DLD1 (cell line): Measurements from ENCODE around the gene DCTN5.

Experiments used
- in situ Hi-C: cut with HindIII; loops from 2 replicates; pipeline ENCODE4 v1.10.0; 2017; ENCODE audit warnings: low sequenced_read_pairs

DCTN5 gene

GRCh38 chr16:23724096-23724784 is 83.0 kb downstream of the DCTN5 start:
- in situ Hi-C loops, result no loop called here

- in situ Hi-C loops, result no loop called here
Observed at GRCh38 chr16:23724785-23725131, 83.5 kb downstream of the DCTN5 start.

- in situ Hi-C loops, result no loop called here
Observed at GRCh38 chr16:23726710-23727109, 85.4 kb downstream of the DCTN5 start.
